ENCODE measurements around the gene INPP5A. TPM values are rescaled to one million over a fixed set of nuclear protein-coding genes. Genes with fewer than 3 reads are reported as not detected.
"Not testable (repeated sequence)": the region's sequence is repeated elsewhere in the genome, so short reads cannot be mapped to it uniquely, and the experiment has no call there.

Gene INPP5A
- total and polyA plus RNA-seq, 4 donors: 12.4 to 39.9 (median 28.2) TPM

DNA sequence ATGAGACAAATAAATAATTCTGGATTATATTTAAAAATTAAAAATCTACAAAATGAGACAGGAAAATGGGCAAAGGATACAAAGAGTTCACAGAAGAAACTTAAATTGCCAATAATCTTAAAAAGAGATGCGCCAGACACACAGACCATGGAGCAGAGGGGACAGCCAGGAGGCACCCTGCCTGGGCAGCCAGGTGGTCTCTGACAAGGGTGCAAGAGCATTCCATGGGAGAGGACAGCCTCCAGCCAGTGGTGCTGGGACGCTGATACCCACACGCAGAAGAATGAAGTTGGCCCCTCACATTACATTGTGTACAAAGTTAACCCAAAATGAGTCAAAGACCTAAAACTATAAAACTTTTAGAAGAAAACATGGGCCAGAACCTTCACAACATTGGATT is 142.1 kb downstream of the INPP5A start:
- H3K36me3 ChIP-seq (ENCODE audit: control insufficient read depth in 4 of 4, insufficient read depth in 4 of 4, low read length in 4 of 4): peaks cover 0 to 7% (median 0%) of the 10 kb centered on the region in 4 donors
- no peak overlapping the region for H3K4me3 ChIP-seq
- H3K9ac ChIP-seq (ENCODE audit: insufficient read depth in 1 of 2, low read length in 2 of 2): no peak overlapping the region
- no peaks in the 10 kb centered on the region for H3K27me3 ChIP-seq (ENCODE audit: control insufficient read depth in 3 of 3, insufficient read depth in 3 of 3, low read length in 2 of 3)
- TF ChIP-seq, protein P1, sequence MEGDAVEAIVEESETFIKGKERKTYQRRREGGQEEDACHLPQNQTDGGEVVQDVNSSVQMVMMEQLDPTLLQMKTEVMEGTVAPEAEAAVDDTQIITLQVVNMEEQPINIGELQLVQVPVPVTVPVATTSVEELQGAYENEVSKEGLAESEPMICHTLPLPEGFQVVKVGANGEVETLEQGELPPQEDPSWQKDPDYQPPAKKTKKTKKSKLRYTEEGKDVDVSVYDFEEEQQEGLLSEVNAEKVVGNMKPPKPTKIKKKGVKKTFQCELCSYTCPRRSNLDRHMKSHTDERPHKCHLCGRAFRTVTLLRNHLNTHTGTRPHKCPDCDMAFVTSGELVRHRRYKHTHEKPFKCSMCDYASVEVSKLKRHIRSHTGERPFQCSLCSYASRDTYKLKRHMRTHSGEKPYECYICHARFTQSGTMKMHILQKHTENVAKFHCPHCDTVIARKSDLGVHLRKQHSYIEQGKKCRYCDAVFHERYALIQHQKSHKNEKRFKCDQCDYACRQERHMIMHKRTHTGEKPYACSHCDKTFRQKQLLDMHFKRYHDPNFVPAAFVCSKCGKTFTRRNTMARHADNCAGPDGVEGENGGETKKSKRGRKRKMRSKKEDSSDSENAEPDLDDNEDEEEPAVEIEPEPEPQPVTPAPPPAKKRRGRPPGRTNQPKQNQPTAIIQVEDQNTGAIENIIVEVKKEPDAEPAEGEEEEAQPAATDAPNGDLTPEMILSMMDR (IDR thresholded peaks at IDR 0.05; ENCODE audit: control extremely low read depth, extremely low read depth): no peak
- H3K9me3 ChIP-seq (ENCODE audit: control insufficient read depth in 4 of 4, insufficient read depth in 3 of 4, low read length in 3 of 4): peaks cover 0 to 3% (median 0%) of the 10 kb centered on the region in 4 donors
- ATAC-seq (ENCODE audit: insufficient read depth, low FRiP score) (no peak), DNase-seq (peak in 1 of 3 donors; percentile 4)
- H3K27ac ChIP-seq (ENCODE audit: low read depth in 1 of 2, low read length in 1 of 2): no peak overlapping the region
- peaks cover 0 to 12% (median 0%) of the 10 kb centered on the region in 5 donors for H3K4me1 ChIP-seq (ENCODE audit: control insufficient read depth in 5 of 5, insufficient read depth in 5 of 5, low read length in 5 of 5)
- 96 to 97% methylated on average over 3 of the region's 3 CpGs for WGBS, 2 donors

DNA sequence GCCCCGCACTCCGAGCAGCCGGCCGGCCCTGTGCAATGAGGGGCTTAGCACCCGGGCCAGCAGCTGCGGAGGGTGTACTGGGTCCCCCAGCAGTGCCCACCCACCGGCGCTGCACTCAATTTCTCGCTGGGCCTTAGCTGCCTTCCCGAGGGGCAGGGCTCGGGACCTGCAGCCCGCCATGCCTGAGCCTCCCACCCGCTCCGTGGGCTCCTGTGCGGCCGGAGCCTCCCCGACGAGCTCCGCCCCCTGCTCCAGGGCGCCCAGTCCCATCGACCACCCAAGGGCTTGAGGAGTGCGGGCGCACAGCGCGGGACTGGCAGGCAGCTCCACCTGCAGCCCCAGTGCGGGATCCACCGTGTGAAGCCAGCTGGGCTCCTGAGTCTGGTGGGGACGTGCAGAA is 143.2 kb downstream of the INPP5A start:
- H3K4me1 ChIP-seq (ENCODE audit: control insufficient read depth in 5 of 5, insufficient read depth in 5 of 5, low read length in 5 of 5): peaks cover 0 to 15% (median 1%) of the 10 kb centered on the region in 5 donors
- H3K9ac ChIP-seq (ENCODE audit: insufficient read depth in 1 of 2, low read length in 2 of 2); ATAC-seq (ENCODE audit: insufficient read depth, low FRiP score); H3K36me3 ChIP-seq (ENCODE audit: control insufficient read depth in 4 of 4, insufficient read depth in 4 of 4, low read length in 4 of 4); H3K9me3 ChIP-seq (ENCODE audit: control insufficient read depth in 4 of 4, insufficient read depth in 3 of 4, low read length in 3 of 4); H3K27me3 ChIP-seq (ENCODE audit: control insufficient read depth in 3 of 3, insufficient read depth in 3 of 3, low read length in 2 of 3); DNase-seq; H3K4me3 ChIP-seq; H3K27ac ChIP-seq (ENCODE audit: low read depth in 1 of 2, low read length in 1 of 2): not testable (repeated sequence)
- 97 to 100% methylated on average over 15 to 24 of the region's 28 CpGs for WGBS, 2 donors

DNA sequence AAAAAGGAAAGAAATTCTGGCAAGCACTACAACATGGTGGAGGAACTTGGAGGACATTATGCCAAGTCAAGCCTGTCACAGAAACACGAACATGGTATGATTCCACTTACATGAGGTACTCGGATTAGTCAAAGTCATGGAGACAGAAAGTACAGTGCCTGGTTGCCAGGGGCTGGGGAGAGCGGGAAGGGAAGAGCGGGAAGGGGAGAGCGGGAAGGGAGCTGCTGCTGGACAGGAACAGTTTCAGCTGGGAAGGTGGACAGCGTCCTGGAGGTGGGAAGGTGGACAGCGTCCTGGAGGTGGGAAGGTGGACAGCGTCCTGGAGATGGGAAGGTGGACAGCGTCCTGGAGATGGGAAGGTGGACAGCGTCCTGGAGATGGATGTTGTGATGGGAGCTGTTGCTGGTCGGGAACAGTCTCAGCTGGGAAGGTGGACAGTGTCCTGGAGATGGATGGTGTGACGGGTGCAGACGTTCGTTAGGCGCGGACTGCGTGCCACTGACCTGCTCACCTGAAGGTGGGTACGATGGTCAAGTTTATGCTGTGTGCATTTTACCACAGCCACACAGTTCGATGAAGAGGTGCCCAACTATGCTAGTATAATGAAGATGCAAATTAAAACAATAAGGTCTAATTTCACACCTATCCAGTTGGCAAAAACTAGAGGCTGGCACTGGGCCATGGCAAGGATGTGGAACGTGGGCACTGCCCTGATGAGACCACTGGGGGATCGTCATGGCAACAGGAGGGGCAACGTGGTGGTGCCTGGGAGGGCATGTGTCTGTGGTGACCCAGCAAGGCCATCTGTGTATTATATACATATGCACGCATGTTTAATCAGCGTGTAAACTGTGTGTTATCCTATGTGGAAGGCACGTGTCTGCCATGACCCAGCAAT is 144.5 kb downstream of the INPP5A start:
- Histone ChIP-seq H3K4me1 (ENCODE audit: control insufficient read depth in 5 of 5, insufficient read depth in 5 of 5, low read length in 5 of 5) (peaks cover 0 to 13% (median 6%) of the 10 kb centered on the region in 5 donors), H3K36me3 (ENCODE audit: control insufficient read depth in 4 of 4, insufficient read depth in 4 of 4, low read length in 4 of 4) (peaks cover 0 to 4% (median 0%) of the 10 kb centered on the region in 4 donors), H3K9me3 (ENCODE audit: control insufficient read depth in 4 of 4, insufficient read depth in 3 of 4, low read length in 3 of 4) (peaks cover 0 to 3% (median 0%) of the 10 kb centered on the region in 4 donors), H3K27me3 (ENCODE audit: control insufficient read depth in 3 of 3, insufficient read depth in 3 of 3, low read length in 2 of 3) (no peaks in the 10 kb centered on the region), H3K27ac (ENCODE audit: low read depth in 1 of 2, low read length in 1 of 2) (no peak overlapping the region), H3K9ac (ENCODE audit: insufficient read depth in 1 of 2, low read length in 2 of 2) (no peak overlapping the region), H3K4me3 (no peak overlapping the region)
- 93 to 94% methylated on average over 25 of the region's 25 CpGs for WGBS, 2 donors
- ATAC-seq (ENCODE audit: insufficient read depth, low FRiP score) (no peak), DNase-seq (peak in 1 of 3 donors; percentile 5)
- TF ChIP-seq, protein P1 (IDR thresholded peaks at IDR 0.05; ENCODE audit: control extremely low read depth, extremely low read depth): no peak

DNA sequence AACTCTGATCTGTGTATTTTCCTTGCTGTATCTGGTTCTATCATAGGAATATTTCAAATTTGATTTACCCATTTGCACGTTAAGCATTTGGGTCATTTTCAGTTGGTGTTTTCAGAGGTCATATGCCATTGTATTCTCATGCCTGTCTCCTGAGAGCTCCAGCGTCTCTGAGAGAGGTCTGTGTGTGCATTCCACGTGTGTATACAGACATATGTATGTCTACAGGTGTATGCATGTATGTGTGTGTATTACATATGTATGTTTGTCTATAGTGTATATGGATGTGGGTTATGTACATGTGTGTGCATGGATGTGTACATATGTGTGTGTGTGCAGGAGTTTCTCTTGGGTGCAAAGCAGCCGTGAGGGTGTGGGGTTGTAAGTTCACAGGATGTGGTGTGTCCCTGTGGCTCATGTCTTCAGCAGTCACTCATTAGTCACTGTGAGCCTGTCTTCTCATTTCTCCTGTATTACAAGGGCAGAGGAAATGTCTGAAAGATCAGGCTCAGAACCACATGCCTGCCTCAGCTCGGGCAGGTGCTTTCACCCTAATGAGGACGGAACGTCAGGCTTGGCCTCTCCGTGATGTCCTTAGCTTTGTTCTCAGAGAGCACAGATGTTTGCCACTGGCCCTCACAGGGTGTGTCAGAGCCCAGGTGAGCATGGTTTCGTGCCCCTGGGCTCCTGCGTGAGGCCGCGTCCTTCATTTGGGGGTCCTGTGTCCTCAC is 146.7 kb downstream of the INPP5A start:
- Histone ChIP-seq H3K27me3 (ENCODE audit: control insufficient read depth in 3 of 3, insufficient read depth in 3 of 3, low read length in 2 of 3) (no peaks in the 10 kb centered on the region), H3K4me1 (ENCODE audit: control insufficient read depth in 5 of 5, insufficient read depth in 5 of 5, low read length in 5 of 5) (peaks cover 0 to 12% (median 4%) of the 10 kb centered on the region in 5 donors), H3K36me3 (ENCODE audit: control insufficient read depth in 4 of 4, insufficient read depth in 4 of 4, low read length in 4 of 4) (peaks cover 0 to 3% (median 0%) of the 10 kb centered on the region in 4 donors), H3K27ac (ENCODE audit: low read depth in 1 of 2, low read length in 1 of 2) (no peak overlapping the region), H3K9ac (ENCODE audit: insufficient read depth in 1 of 2, low read length in 2 of 2) (no peak overlapping the region), H3K9me3 (ENCODE audit: control insufficient read depth in 4 of 4, insufficient read depth in 3 of 4, low read length in 3 of 4) (no peaks in the 10 kb centered on the region), H3K4me3 (no peak overlapping the region)
- ATAC-seq (ENCODE audit: insufficient read depth, low FRiP score) (no peak), DNase-seq (peak in 1 of 3 donors; percentile 9)
- TF ChIP-seq, protein P1 (IDR thresholded peaks at IDR 0.05; ENCODE audit: control extremely low read depth, extremely low read depth): no peak
- WGBS, 2 donors: 77 to 81% methylated on average over 12 of the region's 12 CpGs
